Measurements from ENCODE around the gene ZC3HAV1.

The ZC3HAV1 gene

GRCh38 chr7:139034855-139035585 lies 74.5 kb downstream of the ZC3HAV1 start:
- TF ChIP-seq EZH2 (IDR thresholded peaks at IDR 0.05; ENCODE audit: borderline replicate concordance, low read depth, low read length, severe bottlenecking) (no peak), CTCF (IDR thresholded peaks at IDR 0.05; ENCODE audit: borderline replicate concordance, extremely low read depth, low read length, poor library complexity, severe bottlenecking) (peak; percentile 43)
- H3K9me3 ChIP-seq (ENCODE audit: insufficient read depth, low read length, severe bottlenecking): no peaks in the 10 kb centered on the region
- H3K27me3 ChIP-seq (ENCODE audit: insufficient read depth, low read length, poor library complexity): no peaks in the 10 kb centered on the region
- peaks cover 56% of the 10 kb centered on the region for H3K79me2 ChIP-seq (ENCODE audit: insufficient read depth, low read length)
- H4K20me1 ChIP-seq (ENCODE audit: insufficient read depth, low read length): peaks cover 3% of the 10 kb centered on the region; the same call in 1 of the 2 replicates
- H3K4me3 ChIP-seq (ENCODE audit: low read depth in 1 of 2, low read length in 2 of 2): peak overlapping the region; percentile 48 to 92
- peak overlapping the region; percentile 92 for H3K9ac ChIP-seq (ENCODE audit: low read depth, low read length)
- peaks cover 45% of the 10 kb centered on the region for H3K4me1 ChIP-seq (ENCODE audit: insufficient read depth, low read length)
- H2AFZ ChIP-seq (ENCODE audit: low read depth, low read length): peak overlapping the region; percentile 99
- H3K36me3 ChIP-seq (ENCODE audit: insufficient read depth, low read length): peaks cover 47% of the 10 kb centered on the region
- ATAC-seq (ENCODE audit: insufficient read depth, low read depth) (peak; percentile 52), DNase-seq (peak; percentile 65)
- H3K4me2 ChIP-seq (ENCODE audit: insufficient read depth, low read length): peak overlapping the region; percentile 89
- H3K27ac ChIP-seq (ENCODE audit: low read length): peak overlapping the region; percentile 89

GRCh38 chr7:139034336-139034735 lies 75.2 kb downstream of the ZC3HAV1 start:
- H3K4me1 ChIP-seq (ENCODE audit: insufficient read depth, low read length): peaks cover 45% of the 10 kb centered on the region
- peak overlapping the region; percentile 89 for H3K4me2 ChIP-seq (ENCODE audit: insufficient read depth, low read length)
- peaks cover 3% of the 10 kb centered on the region; the same call in 1 of the 2 replicates for H4K20me1 ChIP-seq (ENCODE audit: insufficient read depth, low read length)
- TF ChIP-seq CTCF (IDR thresholded peaks at IDR 0.05; ENCODE audit: borderline replicate concordance, extremely low read depth, low read length, poor library complexity, severe bottlenecking): no peak
- TF ChIP-seq EZH2 (IDR thresholded peaks at IDR 0.05; ENCODE audit: borderline replicate concordance, low read depth, low read length, severe bottlenecking): no peak
- H3K27ac ChIP-seq (ENCODE audit: low read length): peak overlapping the region; percentile 89
- H3K36me3 ChIP-seq (ENCODE audit: insufficient read depth, low read length): peaks cover 54% of the 10 kb centered on the region
- ATAC-seq (ENCODE audit: insufficient read depth, low read depth) (no peak), DNase-seq (no peak)
- no peaks in the 10 kb centered on the region for H3K27me3 ChIP-seq (ENCODE audit: insufficient read depth, low read length, poor library complexity)
- H3K9ac ChIP-seq (ENCODE audit: low read depth, low read length): peak overlapping the region; percentile 92
- peak overlapping the region; percentile 48 to 92; a peak in 3 of 4 replicates for H3K4me3 ChIP-seq (ENCODE audit: low read depth in 1 of 2, low read length in 2 of 2)
- H3K79me2 ChIP-seq (ENCODE audit: insufficient read depth, low read length): peaks cover 56% of the 10 kb centered on the region
- H2AFZ ChIP-seq (ENCODE audit: low read depth, low read length): no peak overlapping the region
- no peaks in the 10 kb centered on the region for H3K9me3 ChIP-seq (ENCODE audit: insufficient read depth, low read length, severe bottlenecking)

- ATAC-seq (ENCODE audit: insufficient read depth, low read depth) (no peak), DNase-seq (no peak)
- Histone ChIP-seq H4K20me1 (ENCODE audit: insufficient read depth, low read length) (peaks cover 3% of the 10 kb centered on the region; the same call in 1 of the 2 replicates), H3K36me3 (ENCODE audit: insufficient read depth, low read length) (peaks cover 61% of the 10 kb centered on the region), H3K4me1 (ENCODE audit: insufficient read depth, low read length) (peaks cover 45% of the 10 kb centered on the region), H3K4me3 (ENCODE audit: low read depth in 1 of 2, low read length in 2 of 2) (peak overlapping the region in 1 of 2 experiments; percentile 92; a peak in 1 of 4 replicates), H3K4me2 (ENCODE audit: insufficient read depth, low read length) (peak overlapping the region; percentile 89; the same call in 1 of the 2 replicates), H2AFZ (ENCODE audit: low read depth, low read length) (no peak overlapping the region), H3K27me3 (ENCODE audit: insufficient read depth, low read length, poor library complexity) (no peaks in the 10 kb centered on the region), H3K9ac (ENCODE audit: low read depth, low read length) (no peak overlapping the region), H3K79me2 (ENCODE audit: insufficient read depth, low read length) (peaks cover 58% of the 10 kb centered on the region), H3K9me3 (ENCODE audit: insufficient read depth, low read length, severe bottlenecking) (no peaks in the 10 kb centered on the region), H3K27ac (ENCODE audit: low read length) (peak overlapping the region; percentile 89; the same call in 1 of the 2 replicates)
- TF ChIP-seq EZH2 (IDR thresholded peaks at IDR 0.05; ENCODE audit: borderline replicate concordance, low read depth, low read length, severe bottlenecking) (no peak), CTCF (IDR thresholded peaks at IDR 0.05; ENCODE audit: borderline replicate concordance, extremely low read depth, low read length, poor library complexity, severe bottlenecking) (peak; percentile 4)
These were observed 76.0 kb downstream of the ZC3HAV1 start for GRCh38 chr7:139033346-139034114.
